ENCODE data around the gene TMEM232. TPM values are rescaled to one million over a fixed set of nuclear protein-coding genes. Genes with fewer than 3 reads are reported as not detected.

Gene TMEM232
- total and polyA plus RNA-seq, 2 of the 4 experiments (the other 2 are of a cell fraction), result 0.17 to 0.36 TPM

GRCh38 chr5:110736753-110737152 lies 10.3 kb upstream of the TMEM232 start:
- Histone ChIP-seq H4K91ac (ENCODE audit: insufficient read depth, low read depth, low read length) (no peak overlapping the region), H2AFZ (replicated peaks; ENCODE audit: low read length, poor library complexity) (no peak overlapping the region), H3K4me3 (ENCODE audit: insufficient read depth, low read depth, low read length) (no peak overlapping the region), H3K14ac (replicated peaks; ENCODE audit: low read depth, low read length) (no peak overlapping the region), H2AK9ac (replicated peaks; ENCODE audit: low read depth, low read length, poor library complexity) (no peak overlapping the region), H3K9me1 (ENCODE audit: insufficient read depth, low read length) (no peaks in the 10 kb centered on the region), H3K9ac (ENCODE audit: low read depth, low read length) (no peak overlapping the region), H3K4ac (ENCODE audit: low read depth, low read length) (no peak overlapping the region), H4K20me1 (ENCODE audit: insufficient read depth, low read length) (no peaks in the 10 kb centered on the region), H3K23ac (ENCODE audit: low read depth, low read length) (no peak overlapping the region), H4K8ac (ENCODE audit: low read depth in 2 of 2, low read length in 2 of 2) (no peak overlapping the region), H3K18ac (ENCODE audit: low read depth, low read length) (no peak overlapping the region), H3K4me1 (ENCODE audit: control insufficient read depth, insufficient read depth, low read length) (no peaks in the 10 kb centered on the region), H2BK15ac (ENCODE audit: low read depth, low read length) (no peak overlapping the region), H2BK5ac (ENCODE audit: low read depth, low read length, poor library complexity, severe bottlenecking) (no peak overlapping the region), H2BK20ac (ENCODE audit: low read depth, low read length) (no peak overlapping the region), H3K9me3 (ENCODE audit: control insufficient read depth, insufficient read depth, low read length) (no peaks in the 10 kb centered on the region), H3K27me3 (ENCODE audit: control insufficient read depth, insufficient read depth, low read length) (no peaks in the 10 kb centered on the region), H3K4me2 (ENCODE audit: low read depth, low read length) (no peak overlapping the region), H3K36me3 (ENCODE audit: control insufficient read depth, insufficient read depth, low read length) (no peaks in the 10 kb centered on the region), H4K5ac (ENCODE audit: low read depth, low read length) (no peak overlapping the region), H3K27ac (ENCODE audit: insufficient read depth, low read length) (no peak overlapping the region), H3K56ac (ENCODE audit: extremely low read depth, insufficient read depth, low read length) (no peak overlapping the region), H3K79me1 (ENCODE audit: low read depth in 1 of 2, low read length in 2 of 2) (peaks cover 13 to 20% of the 10 kb centered on the region in 2 experiments; a peak in 3 of 4 replicates), H2AK5ac (ENCODE audit: low read depth, low read length) (no peak overlapping the region), H2BK120ac (ENCODE audit: low read depth, low read length) (no peak overlapping the region)
- dilution Hi-C loops (cut with HindIII; ENCODE audit: low sequenced_read_pairs, unreplicated experiment), result no loop called here
- ChIA-PET CTCF (interaction anchor here (0.6 to 1.1 kb wide), 3 partner anchors 10 to 1014 kb away, joined by 3 to 4 read pairs (median 3); partner anchors contain the start of gene TMEM232), POLR2A (ENCODE audit: unreplicated experiment) (interaction anchor here (0.5 kb wide), 1 partner anchor 1230 kb away, joined by 3 read pairs; no protein-coding TSS in a partner anchor)
- in situ Hi-C loops (cut with MboI; ENCODE audit: low sequenced_read_pairs), result no loop called here
- TF ChIP-seq NFE2L2 (IDR thresholded peaks at IDR 0.05; ENCODE audit: low read depth, low read length) (no peak), RAD21 (IDR thresholded peaks at IDR 0.05; ENCODE audit: low read length) (no peak), RFX5 (IDR thresholded peaks at IDR 0.05; ENCODE audit: low read depth, low read length) (no peak), SMC3 (IDR thresholded peaks at IDR 0.05; ENCODE audit: low read depth, low read length) (no peak), CTCF (conservative IDR thresholded peaks at IDR 0.05; ENCODE audit: low read depth, low read length) (no peak), MAFK (IDR thresholded peaks at IDR 0.05; ENCODE audit: low read depth, low read length) (no peak), POLR2A (IDR thresholded peaks at IDR 0.05; ENCODE audit: low read depth, low read length) (no peak), RCOR1 (IDR thresholded peaks at IDR 0.05; ENCODE audit: insufficient replicate concordance, low read length) (no peak), CEBPB (IDR thresholded peaks at IDR 0.05; ENCODE audit: low read depth, low read length) (no peak), MXI1 (IDR thresholded peaks at IDR 0.05; ENCODE audit: borderline replicate concordance, low read depth, low read length) (no peak), MAZ (IDR thresholded peaks at IDR 0.05; ENCODE audit: borderline replicate concordance, low read depth, low read length) (no peak), BHLHE40 (IDR thresholded peaks at IDR 0.05; ENCODE audit: low read depth, low read length) (no peak), FOS (IDR thresholded peaks at IDR 0.05; ENCODE audit: low read depth, low read length) (no peak), CHD1 (IDR thresholded peaks at IDR 0.05; ENCODE audit: low read depth, low read length) (no peak)
- TF ChIP-seq, protein P1, sequence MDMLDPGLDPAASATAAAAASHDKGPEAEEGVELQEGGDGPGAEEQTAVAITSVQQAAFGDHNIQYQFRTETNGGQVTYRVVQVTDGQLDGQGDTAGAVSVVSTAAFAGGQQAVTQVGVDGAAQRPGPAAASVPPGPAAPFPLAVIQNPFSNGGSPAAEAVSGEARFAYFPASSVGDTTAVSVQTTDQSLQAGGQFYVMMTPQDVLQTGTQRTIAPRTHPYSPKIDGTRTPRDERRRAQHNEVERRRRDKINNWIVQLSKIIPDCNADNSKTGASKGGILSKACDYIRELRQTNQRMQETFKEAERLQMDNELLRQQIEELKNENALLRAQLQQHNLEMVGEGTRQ (IDR thresholded peaks at IDR 0.05; ENCODE audit: low read depth, low read length), result no peak
- TF ChIP-seq, protein P2, sequence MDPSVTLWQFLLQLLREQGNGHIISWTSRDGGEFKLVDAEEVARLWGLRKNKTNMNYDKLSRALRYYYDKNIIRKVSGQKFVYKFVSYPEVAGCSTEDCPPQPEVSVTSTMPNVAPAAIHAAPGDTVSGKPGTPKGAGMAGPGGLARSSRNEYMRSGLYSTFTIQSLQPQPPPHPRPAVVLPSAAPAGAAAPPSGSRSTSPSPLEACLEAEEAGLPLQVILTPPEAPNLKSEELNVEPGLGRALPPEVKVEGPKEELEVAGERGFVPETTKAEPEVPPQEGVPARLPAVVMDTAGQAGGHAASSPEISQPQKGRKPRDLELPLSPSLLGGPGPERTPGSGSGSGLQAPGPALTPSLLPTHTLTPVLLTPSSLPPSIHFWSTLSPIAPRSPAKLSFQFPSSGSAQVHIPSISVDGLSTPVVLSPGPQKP (IDR thresholded peaks at IDR 0.05; ENCODE audit: borderline replicate concordance, low read depth, low read length), result no peak
- no peak for ATAC-seq (ENCODE audit: low read depth)
- no TSS peak for BruUV-seq (replicated peaks)
- intact Hi-C loops (cut with micrococcal nuclease), result loop anchor here (10.0 kb wide), 1 partner anchor 1052 kb away; the partner anchor contains the start of gene MAN2A1
- 90% methylated on average over 3 of the region's 3 CpGs; no CpG with 5 or more reads in 1 of the 2 experiments for WGBS, 2 experiments (ENCODE audit: extremely low coverage in 2 of 2, insufficient read length in 1 of 2)
- no peak for DNase-seq
